ENCODE measurements around the gene COL9A3.
"Not testable (repeated sequence)": the region's sequence is repeated elsewhere in the genome, so short reads cannot be mapped to it uniquely, and the experiment has no call there.

Gene COL9A3

DNA sequence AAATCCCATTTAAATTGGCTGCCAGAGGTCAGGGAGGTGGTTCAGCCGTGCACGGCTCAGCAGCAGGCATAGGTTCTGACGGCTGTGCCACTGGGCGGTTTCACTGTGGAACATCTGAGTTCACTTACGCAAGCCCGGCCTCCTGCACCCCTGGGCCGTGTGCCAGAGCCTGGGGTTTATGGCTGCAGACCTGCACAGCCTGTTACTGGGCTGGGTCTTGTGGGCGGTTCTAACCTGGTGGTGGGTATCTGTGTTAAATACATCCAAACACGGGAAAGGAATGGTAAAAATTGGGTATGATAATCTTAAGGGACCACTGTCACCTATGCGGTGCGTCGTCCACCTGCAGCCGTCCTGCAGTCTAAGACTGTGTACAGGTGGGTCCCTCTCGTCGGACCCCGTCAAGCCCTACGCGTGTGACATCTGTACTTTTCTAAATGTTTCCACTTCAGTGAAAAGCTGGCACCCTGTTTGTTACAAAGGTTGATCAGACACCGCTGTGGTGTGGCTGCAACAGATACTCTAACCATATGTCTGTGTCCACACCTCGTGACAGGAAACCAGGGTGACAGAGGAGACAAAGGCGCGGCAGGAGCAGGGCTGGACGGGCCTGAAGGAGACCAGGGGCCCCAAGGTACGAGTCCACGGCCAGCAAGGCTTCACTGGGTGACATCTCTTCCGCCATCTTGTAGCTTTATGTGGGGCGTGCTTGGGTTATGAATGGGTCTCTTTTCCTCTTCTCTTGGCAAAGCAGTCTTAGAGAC lies 21.5 kb downstream of the COL9A3 start:
- FAIRE-seq: no peak

DNA sequence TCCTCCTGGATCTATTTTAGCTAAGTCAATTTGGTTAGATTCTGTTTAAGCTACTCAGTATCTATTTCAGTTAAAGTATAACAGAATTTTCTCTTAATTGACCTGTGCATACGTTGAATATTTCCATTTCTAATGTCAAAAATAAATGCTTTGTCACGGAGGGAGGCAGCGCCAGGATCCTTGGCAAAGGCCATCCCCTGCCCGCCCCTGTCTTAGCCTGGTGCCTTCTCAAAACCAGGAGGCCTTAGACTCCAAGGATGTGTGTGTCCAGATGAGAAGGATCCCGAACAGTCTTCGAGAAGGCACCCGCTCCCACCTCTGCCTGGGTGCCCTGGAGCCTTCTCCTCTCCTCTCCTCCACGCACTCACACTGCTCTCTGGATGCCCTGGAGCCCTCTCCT lies 22.4 kb downstream of the COL9A3 start:
- no peak for FAIRE-seq

DNA sequence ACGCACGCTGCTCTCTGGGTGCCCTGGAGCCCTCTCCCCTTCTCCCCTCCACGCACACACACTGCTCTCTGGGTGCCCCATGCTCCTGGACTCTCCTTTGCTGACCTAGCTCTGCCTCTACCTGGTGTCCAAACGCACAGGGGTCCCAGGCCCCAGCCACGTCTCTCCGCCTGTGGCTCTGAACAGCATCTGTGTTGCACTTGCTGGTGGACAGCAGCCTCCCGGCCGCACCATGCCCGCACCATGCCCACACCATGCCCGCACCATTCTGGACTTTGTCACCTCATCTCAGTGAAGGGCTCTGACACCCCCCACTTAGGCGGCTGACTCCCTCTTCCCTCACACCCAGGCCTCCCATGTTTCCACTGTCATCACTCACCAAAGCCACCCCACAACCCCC lies 23.0 kb downstream of the COL9A3 start:
- FAIRE-seq: no peak

DNA sequence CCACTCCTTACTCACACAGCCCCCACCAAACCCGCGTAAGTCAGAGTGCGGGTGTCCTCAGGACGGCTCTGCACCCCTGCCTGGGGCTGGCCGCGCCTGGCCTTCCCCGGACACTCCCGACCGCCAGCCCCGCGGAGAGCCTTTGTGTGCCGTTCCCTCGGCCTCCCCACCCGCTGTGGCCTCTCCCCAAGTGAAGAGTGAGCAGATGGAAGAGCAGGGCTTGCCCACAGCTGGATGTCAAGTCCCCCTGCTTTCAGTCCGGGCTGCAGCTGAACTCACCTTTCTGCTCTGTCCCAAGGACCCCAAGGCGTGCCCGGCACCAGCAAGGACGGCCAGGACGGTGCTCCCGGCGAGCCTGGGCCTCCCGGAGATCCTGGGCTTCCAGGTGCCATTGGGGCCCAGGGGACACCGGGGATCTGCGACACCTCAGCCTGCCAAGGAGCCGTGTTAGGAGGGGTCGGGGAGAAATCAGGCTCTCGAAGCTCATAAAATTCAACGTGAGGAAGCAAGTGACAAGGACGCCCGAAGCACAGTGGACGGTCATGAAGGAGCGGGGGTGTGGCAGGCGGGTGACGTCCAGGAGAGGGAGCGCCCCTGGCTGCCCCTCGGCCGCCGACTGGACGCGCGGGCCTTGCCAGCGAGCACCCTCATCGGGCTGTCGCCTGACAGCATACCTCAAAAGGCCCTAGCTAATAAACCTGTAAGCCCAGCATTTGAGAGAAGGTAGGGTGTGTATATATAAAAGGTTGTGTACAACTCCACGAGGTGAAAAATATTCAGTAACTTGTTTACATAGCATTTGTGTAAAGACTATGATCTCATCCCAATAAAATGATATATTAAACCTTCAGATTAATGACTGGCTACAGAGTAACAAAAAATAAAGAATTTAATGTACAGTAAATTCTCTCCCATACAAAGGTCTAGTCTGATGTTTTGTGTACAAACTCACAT lies 23.7 kb downstream of the COL9A3 start:
- FAIRE-seq: no peak

DNA sequence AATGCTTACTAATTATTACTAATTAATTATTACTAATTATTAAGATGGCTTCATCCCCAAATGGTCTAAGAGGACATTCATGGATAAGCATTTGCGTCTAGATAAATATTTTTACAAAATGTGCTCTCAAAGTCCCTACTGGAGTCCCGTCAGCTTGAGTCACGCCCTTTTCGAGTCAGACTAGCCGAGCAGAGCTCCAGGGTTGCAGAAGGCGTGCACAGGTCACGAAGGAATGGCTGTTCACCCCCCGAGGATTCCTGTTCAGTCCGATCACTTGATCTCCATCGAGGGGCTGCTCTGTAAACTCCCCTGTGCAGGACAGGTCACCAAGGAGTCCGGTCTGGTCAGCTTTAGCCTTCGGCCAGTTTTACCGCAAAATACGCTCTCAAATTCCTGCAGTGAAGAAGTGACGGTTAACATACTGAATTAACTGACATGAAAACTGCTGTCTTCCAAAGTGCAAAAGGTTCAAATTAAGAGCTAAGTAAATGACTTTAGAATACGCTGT lies 24.9 kb downstream of the COL9A3 start:
- FAIRE-seq: no peak

DNA sequence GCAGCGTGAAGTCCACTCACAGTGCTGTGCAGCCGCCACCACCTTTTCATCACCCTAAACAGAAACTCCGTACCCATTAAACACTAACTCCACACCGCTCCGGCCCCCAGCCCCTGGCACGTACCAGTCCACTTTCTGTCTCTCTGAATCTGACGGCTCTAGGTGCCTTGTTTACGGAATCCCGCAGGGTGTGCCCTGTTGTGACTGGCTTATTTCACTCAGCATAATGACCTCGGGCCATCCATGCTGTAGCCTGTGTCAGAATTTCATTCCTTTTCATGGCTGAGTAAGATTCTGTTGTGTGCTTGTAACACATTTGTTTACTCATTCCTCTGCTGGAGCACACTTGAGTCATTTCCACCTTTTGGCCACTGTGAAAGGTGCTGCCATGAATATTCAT lies 26.8 kb downstream of the COL9A3 start:
- no peak for FAIRE-seq

DNA sequence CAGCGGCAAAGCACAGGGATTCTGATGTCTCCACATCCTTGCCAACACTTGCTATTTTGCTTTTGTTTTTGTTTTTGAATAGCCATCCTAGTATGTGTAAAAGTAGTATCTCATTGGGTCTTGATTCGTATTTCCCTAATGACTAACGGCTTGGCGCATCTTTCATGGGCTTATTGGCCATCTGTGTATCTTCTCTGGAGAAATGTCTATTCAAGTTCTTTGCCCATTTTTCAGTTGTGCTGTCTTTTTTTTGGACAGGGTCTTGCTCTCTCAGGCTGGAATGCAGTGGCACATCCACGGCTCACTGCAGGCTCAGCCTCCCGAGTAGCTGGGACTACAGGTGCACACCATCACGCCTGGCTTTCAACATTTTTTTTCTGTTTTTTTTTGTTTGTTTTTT lies 27.3 kb downstream of the COL9A3 start:
- FAIRE-seq: no peak

DNA sequence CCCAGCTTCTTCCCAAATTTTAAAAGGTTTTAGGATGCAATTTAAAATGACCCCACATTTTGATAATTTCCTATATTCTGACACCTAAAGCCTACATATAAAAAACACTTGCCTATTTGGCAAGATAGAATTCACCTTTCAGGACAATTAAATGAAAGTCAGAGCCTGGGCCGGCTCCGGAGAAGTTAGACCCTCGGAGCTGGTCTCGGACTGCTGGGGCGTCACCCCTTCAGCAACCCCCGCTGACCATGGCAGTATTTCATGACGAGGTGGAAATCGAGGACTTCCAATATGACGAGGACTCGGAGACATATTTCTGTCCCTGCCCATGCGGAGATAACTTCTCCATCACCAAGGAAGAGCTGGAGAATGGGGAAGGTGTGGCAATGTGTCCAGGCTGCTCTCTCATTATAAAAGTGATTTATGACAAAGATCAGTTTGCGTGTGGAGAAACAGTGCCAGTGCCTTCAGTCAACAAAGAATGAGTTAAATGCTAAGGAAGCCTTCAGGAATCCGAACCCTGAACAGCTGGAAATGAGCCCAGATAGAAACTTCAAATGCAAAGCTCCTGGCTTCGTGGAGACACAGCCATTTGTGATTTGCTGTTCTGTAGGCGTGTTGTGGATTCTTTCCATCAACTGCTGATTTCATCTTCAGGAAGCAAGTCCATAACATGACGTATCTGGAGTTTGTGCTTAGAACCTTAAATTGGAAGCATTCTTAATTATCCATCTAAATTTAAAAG lies 28.7 kb downstream of the COL9A3 start:
- no peak for FAIRE-seq

DNA sequence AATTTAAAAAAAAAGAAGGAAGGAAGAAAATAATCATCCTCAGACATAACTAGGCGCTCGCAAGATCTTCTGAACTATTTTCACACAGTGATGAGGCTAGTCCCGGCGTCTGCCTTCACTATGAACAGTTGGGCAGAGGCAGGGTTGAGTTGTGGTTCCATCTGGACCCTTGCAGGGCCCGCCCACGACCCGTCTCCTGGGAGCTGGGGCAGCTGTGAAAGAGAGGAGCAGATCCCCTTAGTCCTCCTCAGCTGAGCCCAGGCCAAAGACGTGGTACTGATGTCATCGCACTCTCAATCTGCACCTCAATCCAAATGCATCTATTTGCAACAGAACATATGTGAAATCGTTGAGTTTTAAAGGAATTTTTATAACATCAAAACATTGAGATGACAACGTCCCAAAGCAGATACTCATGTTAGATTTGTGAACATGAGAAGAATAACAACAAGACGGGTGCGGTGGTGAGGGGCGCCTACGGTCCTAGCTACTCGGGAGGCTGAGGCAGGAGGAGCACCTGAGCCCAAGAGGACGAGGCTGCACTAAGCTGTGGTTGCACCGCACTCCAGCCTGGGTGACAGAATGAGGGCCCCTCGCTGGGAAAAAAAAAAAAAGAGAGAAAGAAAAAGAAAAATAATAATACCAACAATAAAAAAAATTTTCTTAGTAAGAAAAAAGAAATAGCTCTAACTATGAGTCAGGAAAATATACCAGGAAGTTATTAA lies 29.5 kb downstream of the COL9A3 start:
- FAIRE-seq: no peak

DNA sequence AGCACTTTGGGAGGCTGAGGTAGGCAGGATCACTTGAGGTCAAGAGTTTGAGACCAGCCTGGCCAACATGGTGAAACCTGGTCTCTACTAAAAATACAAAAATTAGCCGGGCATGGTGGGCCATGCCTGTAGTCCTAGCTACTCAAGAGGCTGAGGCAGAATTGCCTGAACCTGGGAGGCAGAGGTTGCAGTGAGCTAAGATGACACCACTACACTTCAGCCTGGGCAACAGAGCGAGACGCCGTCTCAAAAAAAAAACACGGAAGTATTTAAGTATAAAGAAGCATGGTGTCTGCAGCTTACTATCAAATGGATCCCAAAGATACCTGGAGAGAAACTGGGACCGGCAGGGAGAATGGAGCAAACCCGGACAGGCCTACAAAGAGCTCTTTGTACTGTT lies 32.1 kb downstream of the COL9A3 start:
- not testable (repeated sequence) for FAIRE-seq

DNA sequence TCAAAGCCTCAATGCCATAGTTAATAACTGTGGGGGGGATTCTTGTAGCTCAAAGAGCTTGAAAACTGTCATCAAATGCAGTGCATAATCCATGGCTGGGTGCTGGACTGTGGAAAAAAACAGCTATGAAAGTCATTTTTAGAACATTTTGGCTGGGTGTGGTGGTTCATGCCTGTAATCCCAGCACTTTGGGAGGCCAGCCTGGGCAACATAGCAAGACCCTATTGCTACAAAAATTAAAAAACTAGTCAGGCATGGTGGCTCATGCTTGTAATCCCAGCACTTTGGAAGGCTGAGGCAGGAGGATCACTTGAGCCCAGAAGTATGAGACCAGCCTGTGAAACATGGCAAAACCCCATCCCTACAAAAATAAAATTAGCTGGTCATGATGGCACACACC lies 32.6 kb downstream of the COL9A3 start:
- no peak for FAIRE-seq

DNA sequence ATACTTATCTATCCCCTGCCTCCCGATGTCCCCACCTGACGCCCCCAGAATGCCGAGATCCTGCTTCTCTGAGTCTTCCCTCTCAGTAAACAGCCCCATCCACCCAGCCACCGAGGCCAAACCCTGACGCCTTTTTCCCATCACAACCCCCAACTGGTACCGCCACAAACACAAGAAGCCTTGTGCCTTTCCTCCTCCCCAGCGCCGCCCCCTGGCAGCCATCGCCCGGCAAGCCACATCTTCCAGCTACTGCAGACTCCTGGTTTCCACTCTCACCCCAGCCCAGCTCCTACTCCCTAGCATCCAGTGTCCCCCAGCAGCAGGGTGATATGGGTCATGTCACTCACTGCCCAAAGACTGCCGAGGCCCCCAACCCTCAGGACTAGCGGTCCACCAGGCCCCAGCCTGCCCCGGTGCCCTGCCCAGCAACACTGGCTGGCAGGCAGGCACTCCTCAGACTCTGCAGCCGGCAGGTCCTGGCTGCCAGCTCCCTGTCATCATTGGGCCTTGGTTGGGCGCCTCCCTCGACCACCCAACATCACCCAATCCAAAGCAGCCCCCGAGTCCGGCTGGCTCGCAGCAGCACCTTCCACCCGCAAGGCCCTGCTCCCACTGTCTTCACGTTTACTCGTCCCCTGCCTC lies 33.6 kb downstream of the COL9A3 start:
- no peak for FAIRE-seq

DNA sequence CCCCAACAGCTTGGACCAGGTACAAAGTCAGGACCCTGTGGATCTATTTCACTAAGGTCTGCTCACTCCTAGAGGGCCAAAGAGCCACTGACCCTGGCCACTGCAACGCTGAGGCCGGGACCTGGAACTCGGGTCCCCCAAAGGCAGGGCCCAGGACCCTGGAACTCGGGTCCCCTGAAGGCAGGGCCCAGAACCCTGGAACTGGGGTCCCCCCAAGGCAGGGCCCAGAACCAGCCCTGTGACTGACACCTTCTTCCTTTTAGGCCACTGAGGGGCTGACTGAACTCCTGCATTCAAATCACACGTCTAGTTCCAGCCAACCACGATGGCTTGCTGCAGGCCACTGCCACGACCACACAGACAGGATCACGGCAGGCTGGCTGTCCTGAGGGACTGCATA lies 35.3 kb downstream of the COL9A3 start:
- FAIRE-seq: no peak

DNA sequence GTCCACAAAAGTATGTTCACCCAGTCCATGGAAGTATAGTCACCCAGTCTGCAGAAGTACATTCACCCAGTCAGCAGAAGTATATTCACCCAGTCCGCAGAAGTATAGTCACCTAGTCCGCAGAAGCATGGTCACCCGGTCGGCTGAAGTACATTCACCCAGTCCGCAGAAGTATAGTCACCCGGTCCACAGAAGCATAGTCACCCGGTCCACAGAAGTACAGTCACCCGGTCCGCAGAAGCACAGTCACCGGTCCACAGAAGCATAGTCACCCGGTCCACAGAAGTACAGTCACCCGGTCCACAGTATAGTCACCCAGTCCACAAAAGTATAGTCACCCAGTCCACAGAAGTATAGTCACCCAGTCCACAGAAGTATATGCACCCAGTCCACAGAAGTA lies 36.0 kb downstream of the COL9A3 start:
- FAIRE-seq: no peak

DNA sequence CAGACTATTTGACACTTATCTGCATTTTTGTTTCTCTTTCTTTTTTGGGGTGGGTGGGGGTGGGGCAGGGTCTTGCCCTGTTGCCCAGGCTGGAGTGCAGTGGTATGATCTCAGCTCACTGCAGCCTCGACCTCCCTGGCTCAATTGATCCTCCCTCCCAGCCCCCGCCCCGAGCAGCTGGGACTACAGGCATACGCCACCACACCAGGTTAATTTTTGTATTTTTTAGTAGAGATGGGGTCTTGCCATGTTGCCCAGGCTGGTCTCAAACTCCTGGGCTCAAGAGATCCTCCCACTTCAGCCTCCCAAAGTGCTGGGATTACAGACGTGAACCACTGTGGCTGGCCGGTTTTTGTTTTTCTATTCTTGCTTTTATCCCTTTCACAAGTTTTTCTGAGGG lies 36.5 kb downstream of the COL9A3 start:
- FAIRE-seq: not testable (repeated sequence)

DNA sequence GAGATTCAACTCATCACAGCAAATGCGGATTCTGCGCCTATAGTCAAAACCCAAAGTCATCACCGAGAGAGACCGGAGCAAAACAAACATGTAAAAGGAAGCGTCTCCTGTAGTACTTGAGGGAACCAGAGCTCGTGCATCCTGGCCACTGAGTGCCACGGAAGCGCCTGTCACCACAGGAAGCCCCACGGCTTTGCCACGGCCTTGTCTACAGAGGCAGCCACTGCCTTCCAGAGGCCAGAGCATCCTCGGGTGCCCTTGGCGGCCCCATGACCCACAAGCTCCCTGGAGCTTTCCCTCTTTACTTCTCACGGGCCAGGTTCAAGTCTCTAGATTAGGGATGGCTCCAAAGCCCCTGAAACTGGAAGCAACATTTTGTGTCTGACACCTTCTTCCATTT lies 37.3 kb downstream of the COL9A3 start:
- no peak for FAIRE-seq

DNA sequence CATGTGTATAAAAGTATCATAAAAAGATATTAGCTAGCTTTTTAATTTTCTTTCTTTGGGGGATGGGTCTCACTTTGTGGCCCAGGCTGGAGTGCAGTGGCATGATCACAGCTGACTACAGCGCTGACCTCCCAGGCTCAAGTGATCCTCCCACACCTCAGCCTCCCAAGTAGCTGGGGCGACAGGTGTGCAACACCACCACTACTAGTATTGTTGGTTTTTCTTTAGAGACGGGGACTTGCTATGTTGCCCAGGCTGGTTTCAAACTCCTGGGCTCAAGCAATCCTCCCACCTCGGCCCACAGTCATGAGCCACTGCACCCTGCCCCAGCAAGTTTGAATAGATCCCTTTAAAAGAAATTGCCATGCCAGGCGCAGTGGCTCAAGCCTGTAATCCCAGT lies 38.3 kb downstream of the COL9A3 start:
- no peak for FAIRE-seq

DNA sequence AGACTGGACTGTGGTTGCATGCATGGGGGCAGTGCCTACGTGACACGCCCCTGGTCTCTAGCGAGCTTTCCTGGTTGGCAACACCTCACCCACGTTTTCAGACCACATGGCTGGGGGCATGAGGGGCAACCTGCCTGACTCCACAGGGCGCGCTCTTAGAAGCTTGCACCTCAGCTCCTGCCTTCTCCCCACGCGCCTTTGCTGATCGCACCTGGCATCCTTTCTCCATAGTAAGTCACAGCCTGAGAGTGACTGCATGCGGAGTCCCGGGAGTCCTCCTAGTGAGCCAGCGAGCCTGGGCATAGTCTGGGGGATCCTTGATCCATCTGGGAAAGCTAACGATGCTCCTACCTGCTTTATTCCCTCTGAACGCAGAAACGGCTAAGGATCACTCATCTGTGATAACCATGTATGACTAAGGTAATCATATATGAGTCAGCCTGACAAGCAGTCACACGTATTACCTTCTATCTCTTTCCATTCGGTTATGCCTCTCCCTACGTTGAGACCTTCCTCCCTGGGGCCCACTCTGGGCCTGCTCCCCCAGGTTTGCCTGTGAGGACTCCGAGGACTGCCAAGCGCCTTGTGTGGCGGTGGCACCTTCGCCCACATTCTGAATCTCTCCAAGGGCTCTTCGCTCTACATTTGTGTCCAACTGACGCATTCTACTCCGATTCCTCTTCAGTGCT lies 40.2 kb downstream of the COL9A3 start:
- FAIRE-seq: no peak

DNA sequence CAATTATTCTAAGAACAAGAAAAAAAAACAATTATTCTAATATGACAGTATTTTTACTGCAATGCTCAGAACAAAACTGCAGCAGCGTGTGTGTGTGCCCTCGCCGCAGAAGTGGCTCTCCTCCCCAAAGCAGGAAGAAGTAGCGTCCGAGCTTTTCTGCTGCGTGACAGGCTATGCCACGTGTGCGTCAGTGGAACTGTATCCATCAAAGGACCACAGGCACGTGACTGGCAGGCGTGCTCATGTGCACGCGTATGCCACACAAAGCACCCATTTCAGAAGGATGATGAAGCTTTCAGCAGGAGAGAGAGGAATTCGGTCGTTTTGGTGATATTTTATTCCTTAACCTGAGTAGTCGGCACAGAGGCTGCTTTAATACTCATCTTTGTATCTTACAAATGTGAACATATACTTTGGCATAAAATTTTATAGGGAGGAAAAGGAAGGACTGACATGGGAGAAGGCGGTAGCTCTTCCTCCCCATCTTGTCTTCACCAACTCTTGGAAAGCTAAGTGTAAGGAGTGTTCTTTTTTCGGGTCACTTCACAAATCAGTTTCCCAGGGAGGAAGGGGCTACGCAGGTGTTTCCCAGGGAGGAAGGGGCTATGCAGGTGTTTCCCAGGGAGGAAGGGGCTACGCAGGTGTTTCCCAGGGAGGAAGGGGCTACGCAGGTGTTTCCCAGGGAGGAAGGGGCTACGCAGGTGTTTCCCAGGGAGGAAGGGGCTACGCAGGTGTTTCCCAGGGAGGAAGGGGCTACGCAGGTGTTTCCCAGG lies 41.4 kb downstream of the COL9A3 start:
- no peak for FAIRE-seq

DNA sequence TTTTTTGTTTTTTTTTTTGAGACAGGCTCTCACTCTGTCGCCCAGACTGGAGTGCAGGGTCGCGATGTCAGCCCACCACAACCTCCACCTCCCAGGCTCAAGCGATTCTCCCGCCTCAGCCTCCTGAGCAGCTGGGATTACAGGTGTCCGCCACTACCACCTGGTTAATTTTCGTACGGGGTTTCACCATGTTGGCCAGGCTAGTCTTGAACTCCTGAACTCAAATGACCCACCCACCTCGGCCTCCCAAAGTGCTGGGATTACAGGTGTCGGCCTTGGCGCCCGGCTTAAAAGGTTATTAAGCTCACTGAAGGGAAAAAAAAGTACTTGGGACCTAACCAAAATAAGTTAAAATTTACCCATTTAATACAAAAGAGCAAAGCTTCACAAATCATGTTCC lies 42.9 kb downstream of the COL9A3 start:
- no peak for FAIRE-seq

Measured in endometrium (tissue), 2 donors.